PFSK-1 (cell line): ENCODE results near the gene FIGNL2.

Experiments used
- FOXP2 ChIP-seq: optimal IDR thresholded peaks from 2 replicates; pipeline ENCODE3; 2011; ENCODE audit warnings: borderline replicate concordance, control low read depth, inconsistent platforms; ENCODE audit not compliant: insufficient read depth; ENCODE audit errors: extremely low read length, extremely low read depth
- POLR2AphosphoS5 ChIP-seq: IDR thresholded peaks from 2 replicates; pipeline ENCODE4 v1.6.1; 2012; ENCODE audit warnings: low read depth, mild to moderate bottlenecking, control low read depth, low read length, moderate library complexity
- SIN3A ChIP-seq: IDR thresholded peaks from 2 replicates; pipeline ENCODE4 v1.6.1; 2012; ENCODE audit warnings: mild to moderate bottlenecking, low read length, moderate library complexity, borderline replicate concordance; ENCODE audit not compliant: insufficient read depth
- TAF1 ChIP-seq: IDR thresholded peaks from 2 replicates; pipeline ENCODE4 v1.6.1; 2012; ENCODE audit warnings: low read length, control low read depth, borderline replicate concordance; ENCODE audit not compliant: insufficient read depth
- TF ChIP-seq, protein P1 (sequence below), 2 experiments: IDR thresholded peaks; 2 replicates each; pipeline versions ENCODE4 v1.6.1 to v1.8.0; 2011 to 2012; ENCODE audit warnings: low read depth in 2 of 2, low read length in 2 of 2, control low read depth in 1 of 2, inconsistent platforms in 1 of 2, mild to moderate bottlenecking in 1 of 2, moderate library complexity in 1 of 2; ENCODE audit not compliant: insufficient read depth in 1 of 2

The FIGNL2 gene

DNA sequence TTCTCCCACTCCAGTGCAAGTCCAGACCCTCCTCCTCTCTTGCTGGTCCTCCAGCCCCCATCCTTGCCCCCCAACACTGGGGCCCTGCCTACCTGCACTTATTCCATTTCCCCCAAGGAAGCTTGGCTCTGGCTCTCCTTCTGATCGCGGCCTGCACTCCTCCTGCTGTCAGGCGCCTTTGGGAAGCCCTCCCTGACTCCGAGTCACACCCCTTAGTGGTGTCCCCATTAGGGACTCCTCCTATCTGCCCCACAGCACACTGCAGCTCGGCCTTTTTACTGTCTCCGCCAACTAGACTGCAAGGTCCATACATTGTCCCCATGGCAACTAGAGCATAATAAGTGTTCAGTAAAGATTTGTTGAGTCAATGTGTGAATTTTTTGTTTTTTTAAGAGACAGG, 32.9 kb downstream of the FIGNL2 start:
- no peak for TF ChIP-seq SIN3A
- no peak for TF ChIP-seq FOXP2
- TF ChIP-seq, protein P1, sequence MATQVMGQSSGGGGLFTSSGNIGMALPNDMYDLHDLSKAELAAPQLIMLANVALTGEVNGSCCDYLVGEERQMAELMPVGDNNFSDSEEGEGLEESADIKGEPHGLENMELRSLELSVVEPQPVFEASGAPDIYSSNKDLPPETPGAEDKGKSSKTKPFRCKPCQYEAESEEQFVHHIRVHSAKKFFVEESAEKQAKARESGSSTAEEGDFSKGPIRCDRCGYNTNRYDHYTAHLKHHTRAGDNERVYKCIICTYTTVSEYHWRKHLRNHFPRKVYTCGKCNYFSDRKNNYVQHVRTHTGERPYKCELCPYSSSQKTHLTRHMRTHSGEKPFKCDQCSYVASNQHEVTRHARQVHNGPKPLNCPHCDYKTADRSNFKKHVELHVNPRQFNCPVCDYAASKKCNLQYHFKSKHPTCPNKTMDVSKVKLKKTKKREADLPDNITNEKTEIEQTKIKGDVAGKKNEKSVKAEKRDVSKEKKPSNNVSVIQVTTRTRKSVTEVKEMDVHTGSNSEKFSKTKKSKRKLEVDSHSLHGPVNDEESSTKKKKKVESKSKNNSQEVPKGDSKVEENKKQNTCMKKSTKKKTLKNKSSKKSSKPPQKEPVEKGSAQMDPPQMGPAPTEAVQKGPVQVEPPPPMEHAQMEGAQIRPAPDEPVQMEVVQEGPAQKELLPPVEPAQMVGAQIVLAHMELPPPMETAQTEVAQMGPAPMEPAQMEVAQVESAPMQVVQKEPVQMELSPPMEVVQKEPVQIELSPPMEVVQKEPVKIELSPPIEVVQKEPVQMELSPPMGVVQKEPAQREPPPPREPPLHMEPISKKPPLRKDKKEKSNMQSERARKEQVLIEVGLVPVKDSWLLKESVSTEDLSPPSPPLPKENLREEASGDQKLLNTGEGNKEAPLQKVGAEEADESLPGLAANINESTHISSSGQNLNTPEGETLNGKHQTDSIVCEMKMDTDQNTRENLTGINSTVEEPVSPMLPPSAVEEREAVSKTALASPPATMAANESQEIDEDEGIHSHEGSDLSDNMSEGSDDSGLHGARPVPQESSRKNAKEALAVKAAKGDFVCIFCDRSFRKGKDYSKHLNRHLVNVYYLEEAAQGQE (IDR thresholded peaks at IDR 0.05; ENCODE audit: insufficient read depth in 1 of 2, low read depth in 2 of 2, low read length in 2 of 2), result no peak
- no peak for TF ChIP-seq TAF1
- TF ChIP-seq POLR2AphosphoS5, result no peak

- TF ChIP-seq TAF1 (no peak), FOXP2 (no peak), POLR2AphosphoS5 (no peak), SIN3A (no peak)
- TF ChIP-seq, protein P1 (IDR thresholded peaks at IDR 0.05; ENCODE audit: insufficient read depth in 1 of 2, low read depth in 2 of 2, low read length in 2 of 2), result no peak
Observed at GRCh38 chr12:51814311-51815088, 34.0 kb downstream of the FIGNL2 start.

DNA sequence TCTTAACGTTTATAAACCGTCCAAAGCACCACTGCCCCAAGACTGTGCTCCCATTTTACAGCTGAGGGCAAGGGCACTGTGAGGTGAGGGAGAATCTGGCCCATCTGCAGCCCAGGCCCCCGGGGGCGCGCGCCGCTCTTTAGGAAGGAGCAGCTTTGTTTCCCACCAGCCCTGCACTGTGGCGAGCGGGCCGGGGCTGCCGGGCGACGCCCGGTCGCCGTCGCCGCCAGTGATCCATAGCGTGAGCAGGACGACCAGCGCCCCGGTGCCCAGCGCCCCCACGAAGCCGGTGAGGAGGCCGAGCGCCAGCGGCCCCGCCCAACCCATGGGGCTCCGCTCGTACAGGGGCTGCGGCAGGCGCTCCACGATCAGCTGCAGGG, 34.6 kb downstream of the FIGNL2 start:
- TF ChIP-seq TAF1 (no peak), SIN3A (no peak), FOXP2 (no peak), POLR2AphosphoS5 (no peak)
- TF ChIP-seq, protein P1 (IDR thresholded peaks at IDR 0.05; ENCODE audit: insufficient read depth in 1 of 2, low read depth in 2 of 2, low read length in 2 of 2), result no peak

GRCh38 chr12:51812871-51813270, 35.6 kb downstream of the FIGNL2 start:
- TF ChIP-seq TAF1, result no peak
- no peak for TF ChIP-seq FOXP2
- TF ChIP-seq SIN3A, result no peak
- TF ChIP-seq POLR2AphosphoS5, result no peak
- TF ChIP-seq, protein P1 (IDR thresholded peaks at IDR 0.05; ENCODE audit: insufficient read depth in 1 of 2, low read depth in 2 of 2, low read length in 2 of 2), result no peak
